Astrocyte (in vitro differentiated cells and primary cell): ENCODE results near the gene TKTL1. TPM values are rescaled to one million over a fixed set of nuclear protein-coding genes. Genes with fewer than 3 reads are reported as not detected.
A peak's percentile ranks its signal among the peaks of the same experiment; 100 is the strongest.

Experiments
- DNase-seq: peaks from one replicate; pipeline ENCODE4 v3.0.0-alpha.2; 2010; ENCODE audit warnings: low read depth
- FAIRE-seq: peaks from 2 replicates; lab custom pipeline; 2011; peaks lifted over from hg19 to GRCh38; lab: Jason Lieb, UNC
- H2AFZ ChIP-seq: 2 replicates; pipeline ENCODE4 v1.6.0; 2012; ENCODE audit warnings: low read depth, low read length, inconsistent platforms
- H3K27ac ChIP-seq: 2 replicates; pipeline ENCODE4 v1.5.1; 2011; ENCODE audit warnings: low read depth, low read length, inconsistent platforms
- H3K27me3 ChIP-seq: 2 replicates; pipeline ENCODE4 v1.6.0; 2011; ENCODE audit warnings: low read length, inconsistent platforms; ENCODE audit not compliant: insufficient read depth
- H3K36me3 ChIP-seq: 2 replicates; pipeline ENCODE4 v1.5.1; 2011; ENCODE audit warnings: low read length, inconsistent platforms; ENCODE audit not compliant: insufficient read depth
- H3K4me1 ChIP-seq: 2 replicates; pipeline ENCODE4 v1.5.1; 2011; ENCODE audit warnings: low read length, inconsistent platforms; ENCODE audit not compliant: insufficient read depth
- H3K4me2 ChIP-seq: 2 replicates; pipeline ENCODE4 v1.6.0; 2012; ENCODE audit warnings: low read length, inconsistent platforms
- H3K4me3 ChIP-seq: 2 replicates; pipeline ENCODE4 v1.5.1; 2011; ENCODE audit warnings: low read depth, mild to moderate bottlenecking, low read length, inconsistent platforms; ENCODE audit not compliant: insufficient read depth
- H3K79me2 ChIP-seq: 2 replicates; pipeline ENCODE4 v1.6.0; 2012; ENCODE audit warnings: mild to moderate bottlenecking, low read length, inconsistent platforms; ENCODE audit not compliant: insufficient read depth
- H3K9ac ChIP-seq: 2 replicates; pipeline ENCODE4 v1.6.0; 2012; ENCODE audit warnings: mild to moderate bottlenecking, low read length, inconsistent platforms
- H3K9me3 ChIP-seq: 2 replicates; pipeline ENCODE4 v1.5.1; 2012; ENCODE audit warnings: low read depth, mild to moderate bottlenecking, low read length, inconsistent platforms; ENCODE audit not compliant: insufficient read depth
- H4K20me1 ChIP-seq: 2 replicates; pipeline ENCODE4 v1.6.0; 2012; ENCODE audit warnings: low read length, inconsistent platforms; ENCODE audit not compliant: insufficient read depth
- H3K27ac Mint-ChIP-seq: one replicate; pipeline ENCODE4 v1.8.0; 2021; ENCODE audit warnings: mild to moderate bottlenecking, mixed read lengths; ENCODE audit not compliant: unreplicated experiment
- H3K27me3 Mint-ChIP-seq: one replicate; pipeline ENCODE4 v1.8.0; 2021; ENCODE audit warnings: low read depth, mixed read lengths; ENCODE audit not compliant: unreplicated experiment
- H3K36me3 Mint-ChIP-seq: one replicate; pipeline ENCODE4 v1.8.0; 2021; ENCODE audit warnings: low read depth, mixed read lengths; ENCODE audit not compliant: unreplicated experiment
- H3K4me1 Mint-ChIP-seq: one replicate; pipeline ENCODE4 v1.8.0; 2021; ENCODE audit warnings: low read depth, mixed read lengths; ENCODE audit not compliant: unreplicated experiment
- H3K4me3 Mint-ChIP-seq: one replicate; pipeline ENCODE4 v1.8.0; 2021; ENCODE audit warnings: mild to moderate bottlenecking, moderate library complexity, mixed read lengths; ENCODE audit not compliant: unreplicated experiment
- H3K9me3 Mint-ChIP-seq: one replicate; pipeline ENCODE4 v1.8.0; 2021; ENCODE audit warnings: mild to moderate bottlenecking, mixed read lengths; ENCODE audit not compliant: unreplicated experiment
- EZH2 ChIP-seq: IDR thresholded peaks from 2 replicates; pipeline ENCODE4 v1.6.1; 2012; ENCODE audit warnings: mild to moderate bottlenecking, low read length, inconsistent platforms; ENCODE audit not compliant: insufficient read depth
- total RNA-seq: library from RNA; stranded (reverse); gene quantifications from 2 replicates; pipeline ENCODE4 v1.2.1, GENCODE V29; 2021
- TF ChIP-seq, protein P1 (sequence below): IDR thresholded peaks from 2 replicates; pipeline ENCODE4 v1.5.1; 2011; ENCODE audit warnings: low read depth, mild to moderate bottlenecking, inconsistent platforms, low read length, moderate library complexity; ENCODE audit not compliant: insufficient read depth

The TKTL1 gene
- total RNA-seq, 1 donor from 2014 or later: not detected

DNA sequence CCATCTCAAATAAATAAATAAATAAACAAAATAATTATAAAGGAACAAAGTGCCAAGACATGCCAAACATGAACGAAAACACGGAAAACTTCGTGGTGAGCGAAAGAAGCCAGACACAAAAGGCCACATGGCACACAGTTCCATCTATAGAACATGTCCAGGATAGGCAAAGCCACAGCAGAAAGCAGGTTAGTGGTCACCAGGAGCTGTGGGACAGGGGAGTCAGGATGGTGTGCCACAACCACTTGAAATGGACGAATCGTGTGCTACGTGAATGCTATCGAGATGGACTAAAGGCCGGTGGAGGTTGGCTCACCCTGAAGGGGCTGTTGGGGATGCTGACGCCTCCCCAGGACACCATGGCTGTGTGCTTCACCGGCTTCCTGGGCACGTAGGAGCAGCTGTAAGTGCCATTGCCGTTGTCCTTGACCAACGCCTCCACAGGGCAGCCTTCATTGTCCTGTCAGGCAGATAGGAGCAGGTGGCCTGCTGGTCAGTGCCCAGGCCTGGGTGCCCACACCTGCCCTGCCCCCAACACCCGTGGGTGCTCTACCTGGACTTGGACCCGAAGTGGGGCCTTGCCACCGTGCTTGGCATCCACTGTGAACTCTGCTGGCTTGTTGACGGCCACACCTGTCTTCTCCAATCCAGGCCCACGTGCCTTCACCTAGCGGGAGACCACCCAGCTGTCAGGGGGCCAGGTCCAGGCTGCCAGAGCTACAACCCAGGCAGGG, 68.3 kb downstream of the TKTL1 start:
- peaks cover 22% of the 10 kb centered on the region for H3K4me1 ChIP-seq
- DNase-seq (no peak), FAIRE-seq (peak; percentile 49)
- peaks cover 2% of the 10 kb centered on the region for H3K36me3 Mint-ChIP-seq
- H3K79me2 ChIP-seq: peaks cover 94% of the 10 kb centered on the region
- peak overlapping the region; percentile 72 for H3K27ac Mint-ChIP-seq
- H3K9me3 Mint-ChIP-seq: no peaks in the 10 kb centered on the region
- H3K4me1 Mint-ChIP-seq: peaks cover 6% of the 10 kb centered on the region
- no peaks in the 10 kb centered on the region for H3K27me3 ChIP-seq
- H3K27ac ChIP-seq: no peak overlapping the region
- H3K36me3 ChIP-seq: peaks cover 24% of the 10 kb centered on the region
- TF ChIP-seq, protein P1, sequence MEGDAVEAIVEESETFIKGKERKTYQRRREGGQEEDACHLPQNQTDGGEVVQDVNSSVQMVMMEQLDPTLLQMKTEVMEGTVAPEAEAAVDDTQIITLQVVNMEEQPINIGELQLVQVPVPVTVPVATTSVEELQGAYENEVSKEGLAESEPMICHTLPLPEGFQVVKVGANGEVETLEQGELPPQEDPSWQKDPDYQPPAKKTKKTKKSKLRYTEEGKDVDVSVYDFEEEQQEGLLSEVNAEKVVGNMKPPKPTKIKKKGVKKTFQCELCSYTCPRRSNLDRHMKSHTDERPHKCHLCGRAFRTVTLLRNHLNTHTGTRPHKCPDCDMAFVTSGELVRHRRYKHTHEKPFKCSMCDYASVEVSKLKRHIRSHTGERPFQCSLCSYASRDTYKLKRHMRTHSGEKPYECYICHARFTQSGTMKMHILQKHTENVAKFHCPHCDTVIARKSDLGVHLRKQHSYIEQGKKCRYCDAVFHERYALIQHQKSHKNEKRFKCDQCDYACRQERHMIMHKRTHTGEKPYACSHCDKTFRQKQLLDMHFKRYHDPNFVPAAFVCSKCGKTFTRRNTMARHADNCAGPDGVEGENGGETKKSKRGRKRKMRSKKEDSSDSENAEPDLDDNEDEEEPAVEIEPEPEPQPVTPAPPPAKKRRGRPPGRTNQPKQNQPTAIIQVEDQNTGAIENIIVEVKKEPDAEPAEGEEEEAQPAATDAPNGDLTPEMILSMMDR: no peak
- TF ChIP-seq EZH2: no peak
- no peaks in the 10 kb centered on the region for H3K27me3 Mint-ChIP-seq
- H3K4me2 ChIP-seq: peak overlapping the region; percentile 15
- peak overlapping the region; percentile 68 for H3K4me3 Mint-ChIP-seq
- peaks cover 97% of the 10 kb centered on the region for H4K20me1 ChIP-seq
- H2AFZ ChIP-seq: no peak overlapping the region
- no peaks in the 10 kb centered on the region for H3K9me3 ChIP-seq
- no peak overlapping the region for H3K9ac ChIP-seq
- no peak overlapping the region for H3K4me3 ChIP-seq

DNA sequence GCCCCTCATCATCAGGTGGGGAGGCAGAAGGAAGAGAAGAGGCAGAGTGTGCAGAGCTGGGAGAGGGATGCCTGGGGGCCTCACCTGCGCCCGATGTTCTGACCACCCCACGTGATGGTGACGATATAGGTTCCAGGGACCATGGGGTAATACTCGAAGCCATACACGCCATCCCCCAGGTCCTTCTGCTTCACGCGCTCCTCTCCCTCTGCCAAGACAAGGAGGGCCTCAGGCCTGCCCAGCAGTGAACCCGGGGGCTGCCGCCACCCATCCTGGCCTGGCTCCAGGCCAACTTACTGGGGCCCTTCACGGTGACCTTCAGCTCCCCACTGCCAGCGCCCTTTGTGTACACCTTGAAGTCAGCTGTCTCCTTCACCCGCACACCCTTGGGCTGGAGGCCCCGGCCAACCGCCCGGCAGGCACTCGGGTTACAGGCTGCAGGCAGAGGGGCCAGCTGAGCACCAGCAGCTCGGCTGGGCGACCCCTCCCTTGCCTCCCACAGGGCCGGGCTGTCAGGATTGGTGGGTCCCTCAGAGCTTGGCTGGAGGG, 69.5 kb downstream of the TKTL1 start:
- Histone ChIP-seq H3K9ac (no peak overlapping the region), H3K79me2 (peaks cover 92% of the 10 kb centered on the region), H3K27ac (no peak overlapping the region), H4K20me1 (peaks cover 92% of the 10 kb centered on the region), H3K4me1 (peaks cover 22% of the 10 kb centered on the region), H3K9me3 (no peaks in the 10 kb centered on the region), H3K36me3 (peaks cover 27% of the 10 kb centered on the region), H3K4me3 (no peak overlapping the region), H3K27me3 (no peaks in the 10 kb centered on the region), H3K4me2 (peak overlapping the region; percentile 90), H2AFZ (no peak overlapping the region)
- DNase-seq (no peak), FAIRE-seq (no peak)
- H3K36me3 Mint-ChIP-seq: peaks cover 7% of the 10 kb centered on the region
- TF ChIP-seq, protein P1: no peak
- TF ChIP-seq EZH2: no peak
- no peaks in the 10 kb centered on the region for H3K27me3 Mint-ChIP-seq
- H3K9me3 Mint-ChIP-seq: no peaks in the 10 kb centered on the region
- no peak overlapping the region for H3K27ac Mint-ChIP-seq
- peak overlapping the region; percentile 73 for H3K4me3 Mint-ChIP-seq
- H3K4me1 Mint-ChIP-seq: peaks cover 6% of the 10 kb centered on the region
